H1 (cell line): ENCODE data around the gene TRIM29. TPM values are rescaled to one million over a fixed set of nuclear protein-coding genes. Genes with fewer than 3 reads are reported as not detected.

Source experiments
- CTCF ChIA-PET: fragments of 300-600 bp; sonication (Branson Sonifier 250); formaldehyde crosslinking; loops from one replicate; lab custom pipeline; 2021; ENCODE audit not compliant: partially characterized antibody; lab: Charles Lee
- POLR2A ChIA-PET: fragments of 300-600 bp; sonication (Branson Sonifier 250); formaldehyde crosslinking; loops from one replicate; lab custom pipeline; 2021; ENCODE audit warnings: inconsistent platforms; ENCODE audit not compliant: partially characterized antibody; lab: Charles Lee
- DNase-seq, 2 experiments: peaks; one replicate each; pipeline versions ENCODE4 v3.0.0 to v3.0.0-alpha.2; 2010 to 2022; ENCODE audit warnings: low spot score in 2 of 2, low read depth in 1 of 2, mixed read lengths in 1 of 2
- FAIRE-seq: peaks from 2 replicates; lab custom pipeline; 2011; peaks lifted over from hg19 to GRCh38; lab: Jason Lieb, UNC
- H2AFZ ChIP-seq: 2 replicates; pipeline ENCODE4 v1.8.1; 2012; ENCODE audit warnings: low read length, inconsistent platforms
- H2AK5ac ChIP-seq: 2 replicates; pipeline ENCODE4 v1.6.1; 2013; ENCODE audit warnings: low read depth, low read length
- H2BK120ac ChIP-seq: replicated peaks from 2 replicates; pipeline ENCODE3; 2013; ENCODE audit warnings: low read depth, low read length, inconsistent platforms
- H2BK12ac ChIP-seq: 2 replicates; pipeline ENCODE4 v1.6.1; 2013; ENCODE audit warnings: low read depth, low read length
- H2BK15ac ChIP-seq: 2 replicates; pipeline ENCODE4 v1.6.1; 2013; ENCODE audit warnings: low read length
- H2BK20ac ChIP-seq: 2 replicates; pipeline ENCODE4 v1.6.1; 2013; ENCODE audit warnings: low read length
- H2BK5ac ChIP-seq: 2 replicates; pipeline ENCODE4 v1.6.1; 2013; ENCODE audit warnings: low read depth, low read length
- H3K14ac ChIP-seq: 2 replicates; pipeline ENCODE4 v1.6.1; 2013; ENCODE audit warnings: inconsistent platforms; ENCODE audit not compliant: insufficient read length
- H3K18ac ChIP-seq: 2 replicates; pipeline ENCODE4 v1.6.1; 2013; ENCODE audit warnings: low read length; ENCODE audit errors: extremely low read depth
- H3K23ac ChIP-seq: 2 replicates; pipeline ENCODE4 v1.6.1; 2013; ENCODE audit warnings: inconsistent platforms; ENCODE audit not compliant: insufficient read length
- H3K23me2 ChIP-seq: 2 replicates; pipeline ENCODE4 v1.6.1; 2013; ENCODE audit warnings: low read depth, low read length
- H3K27ac ChIP-seq: 2 replicates; pipeline ENCODE4 v1.6.1; 2011; ENCODE audit warnings: low read depth, low read length, inconsistent platforms
- H3K27me3 ChIP-seq, 4 experiments: replicated peaks in 1 of 4; 1 replicate in 1 of 4; 2 replicates in 3 of 4; pipeline versions ENCODE4 v1.6.1 to v1.8.1; 2011 to 2013; ENCODE audit warnings: low read length in 3 of 4, mild to moderate bottlenecking in 3 of 4, inconsistent platforms in 2 of 4, mixed read lengths in 2 of 4, moderate library complexity in 1 of 4; ENCODE audit not compliant: control insufficient read depth in 3 of 4, insufficient read depth in 3 of 4; ENCODE audit errors: extremely low read depth in 1 of 4
- H3K36me3 ChIP-seq, 4 experiments: 2 replicates each; pipeline versions ENCODE4 v1.6.1 to v1.8.1; 2011 to 2013; ENCODE audit warnings: mild to moderate bottlenecking in 4 of 4, low read length in 3 of 4, moderate library complexity in 2 of 4, control low read depth in 1 of 4, inconsistent platforms in 1 of 4; ENCODE audit not compliant: insufficient read depth in 4 of 4, control insufficient read depth in 2 of 4
- H3K4ac ChIP-seq: replicated peaks from 2 replicates; pipeline ENCODE3; 2013; ENCODE audit warnings: low read length, low read depth, mixed read lengths, inconsistent platforms; ENCODE audit not compliant: insufficient read length
- H3K4me1 ChIP-seq, 4 experiments: replicated peaks in 1 of 4; 1 replicate in 1 of 4; 2 replicates in 3 of 4; pipeline versions ENCODE4 v1.6.1 to v1.8.1; 2011 to 2013; ENCODE audit warnings: low read length in 3 of 4, inconsistent platforms in 2 of 4, mixed read lengths in 1 of 4; ENCODE audit not compliant: insufficient read depth in 4 of 4, control insufficient read depth in 3 of 4
- H3K4me2 ChIP-seq, 2 experiments: 2 replicates each; pipeline versions ENCODE4 v1.6.1 to v1.8.1; 2011 to 2013; ENCODE audit warnings: low read depth in 2 of 2, low read length in 2 of 2, control low read depth in 1 of 2, inconsistent platforms in 1 of 2, mild to moderate bottlenecking in 1 of 2; ENCODE audit not compliant: insufficient read depth in 1 of 2
- H3K4me3 ChIP-seq, 4 experiments: fragments of 200-600, 300-600 bp in 1 of 4; sonication (generic), shearing (Covaris generic), sonication (Bioruptor Twin) in 1 of 4; 2 replicates each; pipeline versions ENCODE4 v1.5.1 to v1.8.1; 2011 to 2016; ENCODE audit warnings: low read length in 4 of 4, low read depth in 3 of 4, control low read depth in 2 of 4, inconsistent platforms in 2 of 4, mild to moderate bottlenecking in 2 of 4, mixed read lengths in 1 of 4, moderate library complexity in 1 of 4; ENCODE audit not compliant: insufficient read depth in 2 of 4; ENCODE audit errors: extremely low read depth in 1 of 4
- H3K56ac ChIP-seq: replicated peaks from 2 replicates; pipeline ENCODE3; 2013; ENCODE audit warnings: low read depth, mild to moderate bottlenecking, mixed read lengths, low read length, inconsistent platforms; ENCODE audit not compliant: insufficient read length
- H3K79me1 ChIP-seq: 2 replicates; pipeline ENCODE4 v1.6.1; 2013; ENCODE audit warnings: low read depth, low read length, control low read depth
- H3K79me2 ChIP-seq, 2 experiments: 2 replicates each; pipeline versions ENCODE4 v1.6.1 to v1.8.1; 2012 to 2013; ENCODE audit warnings: low read length in 2 of 2, mild to moderate bottlenecking in 2 of 2, inconsistent platforms in 1 of 2; ENCODE audit not compliant: insufficient read depth in 2 of 2, control insufficient read depth in 1 of 2
- H3K9ac ChIP-seq, 4 experiments: replicated peaks in 1 of 4; 1 replicate in 1 of 4; 2 replicates in 3 of 4; pipeline versions ENCODE4 v1.6.1 to v1.8.1; 2011 to 2013; ENCODE audit warnings: low read depth in 3 of 4, low read length in 3 of 4, control low read depth in 2 of 4, mild to moderate bottlenecking in 2 of 4, moderate library complexity in 2 of 4, inconsistent platforms in 1 of 4; ENCODE audit errors: extremely low read depth in 1 of 4
- H3K9me3 ChIP-seq, 2 experiments: 2 replicates each; pipeline versions ENCODE4 v1.6.1 to v1.8.1; 2012 to 2013; ENCODE audit warnings: mild to moderate bottlenecking in 2 of 2, moderate library complexity in 2 of 2, control low read depth in 1 of 2, inconsistent platforms in 1 of 2, low read depth in 1 of 2, low read length in 1 of 2, mixed read lengths in 1 of 2; ENCODE audit not compliant: insufficient read depth in 2 of 2
- H4K20me1 ChIP-seq, 2 experiments: replicated peaks in 1 of 2; 2 replicates each; pipeline versions ENCODE3 to v1.8.1; 2011 to 2013; ENCODE audit warnings: inconsistent platforms in 2 of 2, low read length in 2 of 2, mild to moderate bottlenecking in 1 of 2; ENCODE audit not compliant: insufficient read depth in 2 of 2, control insufficient read depth in 1 of 2
- H4K5ac ChIP-seq: 2 replicates; pipeline ENCODE4 v1.6.1; 2013; ENCODE audit warnings: low read length, low read depth, mixed read lengths, inconsistent platforms; ENCODE audit not compliant: insufficient read length
- H4K8ac ChIP-seq: 2 replicates; pipeline ENCODE4 v1.8.0; 2013; ENCODE audit warnings: mild to moderate bottlenecking, moderate library complexity, low read length, inconsistent platforms; ENCODE audit not compliant: insufficient read depth; ENCODE audit errors: extremely low read depth
- H4K91ac ChIP-seq: replicated peaks from 2 replicates; pipeline ENCODE3; 2013; ENCODE audit warnings: low read length, mixed read lengths, inconsistent platforms; ENCODE audit not compliant: insufficient read length
- ASH2L ChIP-seq: fragments of 200-600, 300-600 bp; sonication (generic); IDR thresholded peaks from one replicate; pipeline ENCODE4 v1.7.1; 2017; ENCODE audit warnings: low read length
- CBX8 ChIP-seq: fragments of 300-800, 300-1000 bp; sonication (generic); IDR thresholded peaks from 2 replicates; pipeline ENCODE4 v1.7.1; 2016; ENCODE audit warnings: low read depth, low read length, borderline replicate concordance
- CHD2 ChIP-seq: IDR thresholded peaks from 2 replicates; pipeline ENCODE4 v1.6.1; 2012; ENCODE audit warnings: low read length, improper control_type of control experiment
- FOSL1 ChIP-seq: IDR thresholded peaks from 2 replicates; pipeline ENCODE4 v1.6.1; 2011; ENCODE audit warnings: mild to moderate bottlenecking, low read depth, low read length, moderate library complexity; ENCODE audit not compliant: insufficient read depth
- HDAC6 ChIP-seq: IDR thresholded peaks from one replicate; pipeline ENCODE4 v1.7.1; 2012; ENCODE audit warnings: low read depth, mild to moderate bottlenecking, inconsistent platforms, low read length, moderate library complexity
- JUN ChIP-seq: IDR thresholded peaks from 2 replicates; pipeline ENCODE4 v1.6.1; 2011; ENCODE audit warnings: low read depth, mild to moderate bottlenecking, improper control_type of control experiment, low read length
- MAX ChIP-seq: IDR thresholded peaks from 2 replicates; pipeline ENCODE4 v1.6.1; 2012; ENCODE audit warnings: inconsistent platforms
- NANOG ChIP-seq: IDR thresholded peaks from 2 replicates; pipeline ENCODE4 v1.6.1; 2011; ENCODE audit warnings: low read length, low read depth, mild to moderate bottlenecking, inconsistent platforms; ENCODE audit not compliant: insufficient read depth, poor library complexity, severe bottlenecking
- PHF8 ChIP-seq: fragments of 200-600 bp; sonication (generic); conservative IDR thresholded peaks from 2 replicates; pipeline ENCODE4 v1.7.1; 2012; ENCODE audit warnings: low read depth, mild to moderate bottlenecking, inconsistent platforms, low read length, moderate library complexity
- RBBP5 ChIP-seq: IDR thresholded peaks from 2 replicates; pipeline ENCODE4 v1.7.1; 2012; ENCODE audit warnings: low read depth, mild to moderate bottlenecking, inconsistent platforms, low read length, moderate library complexity, borderline replicate concordance
- RXRA ChIP-seq: IDR thresholded peaks from 2 replicates; pipeline ENCODE4 v1.6.1; 2011; ENCODE audit warnings: low read depth, mild to moderate bottlenecking, low read length, moderate library complexity; ENCODE audit not compliant: insufficient read depth
- SP4 ChIP-seq: IDR thresholded peaks from 2 replicates; pipeline ENCODE4 v1.6.1; 2012; ENCODE audit warnings: low read length, inconsistent platforms
- TBP ChIP-seq: IDR thresholded peaks from 2 replicates; pipeline ENCODE4 v1.6.1; 2011; ENCODE audit warnings: low read depth, low read length, improper control_type of control experiment
- YY1 ChIP-seq: IDR thresholded peaks from 2 replicates; pipeline ENCODE4 v1.6.1; 2011; ENCODE audit warnings: low read depth, mild to moderate bottlenecking, low read length
- WGBS, 2 experiments: shearing (Covaris generic) in 1 of 2; methylation state at CpG; one replicate each; pipeline versions ENCODE4 v1.1.6 to v1.1.7; 2013 to 2015; ENCODE audit warnings: low lambda C conversion rate in 2 of 2, mixed read lengths in 2 of 2, inconsistent platforms in 1 of 2, low coverage in 1 of 2, missing lambda C conversion rate in 1 of 2; ENCODE audit not compliant: insufficient replicate concordance in 2 of 2, insufficient coverage in 1 of 2, insufficient read length in 1 of 2; ENCODE audit errors: extremely low coverage in 1 of 2, missing lambda C conversion rate in 1 of 2; 5-methylcytosine and 5-hydroxymethylcytosine counted together
- polyA plus RNA-seq, 7 experiments: library from polyadenylated mRNA; depleted of rRNA in 3 of 7; stranded (reverse) in 5 of 7; unstranded in 2 of 7; fragments of >200 nt in 5 of 7; fragments of 200-250 nt in 2 of 7; gene quantifications; 1 replicate in 5 of 7; 2 replicates in 1 of 7; 4 replicates in 1 of 7; pipeline versions ENCODE4 v1.2.1 to v1.2.3, GENCODE V29; 2011 to 2013; ENCODE audit warnings: missing spikeins in 2 of 7, mixed read lengths in 2 of 7
- total RNA-seq: library from RNA; stranded (reverse); fragmentation: NEBNext Ultra II Directional; extraction: Animal tissue kit (Norgen Biotek cat#: 25700); gene quantifications from 2 replicates; pipeline ENCODE4 v1.2.1, GENCODE V29; 2021

Gene TRIM29
- total and polyA plus RNA-seq, 2 of the 8 experiments (the other 6 are each of a cell fraction or from before 2014, with no cell fraction given) = 0.17 to 0.43 TPM

DNA sequence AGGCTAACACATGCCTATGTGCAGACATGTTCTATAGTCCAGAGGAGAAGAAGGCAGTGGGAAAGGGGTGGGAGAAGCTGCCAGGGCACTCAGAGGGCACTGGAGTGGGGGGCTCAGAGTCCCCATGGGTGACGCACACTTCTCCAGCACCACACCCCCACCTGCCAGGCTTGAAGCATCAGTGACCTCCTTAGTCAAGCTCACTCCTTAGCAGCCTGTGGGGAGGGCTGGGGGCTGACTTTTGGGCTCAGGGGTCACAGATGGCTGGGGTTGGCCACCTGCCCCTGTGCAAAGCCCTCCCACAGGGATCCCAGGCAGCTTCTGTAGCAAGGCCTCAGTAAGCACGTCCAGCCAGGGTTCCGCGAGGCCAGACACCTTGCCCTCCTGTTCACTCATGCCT, 18.8 kb downstream of the TRIM29 start:
- Histone ChIP-seq H3K27me3 (no peaks in the 10 kb centered on the region; a peak in 2 of 7 replicates), H3K36me3 (no peaks in the 10 kb centered on the region; a peak in 1 of 8 replicates), H3K4ac (no peak overlapping the region), H3K4me1 (peaks cover 0 to 3% (median 2%) of the 10 kb centered on the region in 4 experiments; a peak in 3 of 7 replicates), H2AFZ (no peak overlapping the region), H4K20me1 (peaks cover 0 to 2% of the 10 kb centered on the region in 2 experiments), H2BK12ac (no peak overlapping the region), H3K27ac (no peak overlapping the region), H3K14ac (no peak overlapping the region), H3K18ac (no peak overlapping the region), H4K8ac (no peak overlapping the region), H3K23ac (no peak overlapping the region), H4K5ac (no peak overlapping the region), H3K79me2 (no peaks in the 10 kb centered on the region), H3K9ac (no peak overlapping the region), H2BK15ac (no peak overlapping the region), H3K23me2 (no peaks in the 10 kb centered on the region), H3K9me3 (peaks cover 0 to 7% of the 10 kb centered on the region in 2 experiments; a peak in 1 of 4 replicates), H3K4me2 (no peak overlapping the region), H2BK120ac (no peak overlapping the region), H2BK20ac (no peak overlapping the region), H2AK5ac (no peak overlapping the region), H2BK5ac (no peak overlapping the region), H4K91ac (no peak overlapping the region), H3K4me3 (no peak overlapping the region), H3K56ac (no peak overlapping the region), H3K79me1 (no peaks in the 10 kb centered on the region)
- DNase-seq = no peak
- CTCF ChIA-PET = interaction anchor here (0.9 to 6.6 kb wide), 6 partner anchors 11 to 111 kb away, joined by 3 to 31 read pairs (median 6); no protein-coding TSS in a partner anchor
- no peak for FAIRE-seq
- POLR2A ChIA-PET = no interaction called here
- 100% methylated on average over 4 of the region's 4 CpGs; no CpG with 5 or more reads in 1 of the 2 experiments for WGBS, 2 experiments
- TF ChIP-seq SP4 (no peak), MAX (no peak), YY1 (no peak), RXRA (no peak), JUN (no peak), TBP (no peak), CHD2 (no peak), NANOG (no peak), HDAC6 (no peak), FOSL1 (no peak), RBBP5 (no peak), CBX8 (no peak), PHF8 (no peak), ASH2L (no peak)
